HEK293T (cell line): ENCODE results near the gene DTYMK.

ENCODE experiments used
- BHLHE40 ChIP-seq: fragments of 450-650 bp; IDR thresholded peaks from 2 replicates; pipeline ENCODE4 v1.6.1; 2016; ENCODE audit warnings: mild to moderate bottlenecking, moderate library complexity, borderline replicate concordance
- ELF4 ChIP-seq: fragments of 450-650 bp; IDR thresholded peaks from 2 replicates; pipeline ENCODE4 v1.6.1; 2017; ENCODE audit warnings: antibody characterized with exemption
- FOXK2 ChIP-seq: fragments of 450-650 bp; IDR thresholded peaks from 2 replicates; pipeline ENCODE4 v1.6.1; 2016; ENCODE audit warnings: mild to moderate bottlenecking
- SP1 ChIP-seq: fragments of 450-650 bp; IDR thresholded peaks from 2 replicates; pipeline ENCODE4 v1.6.1; 2017
- SUZ12 ChIP-seq: fragments of 450-650 bp; IDR thresholded peaks from 2 replicates; pipeline ENCODE4 v1.6.1; 2016; ENCODE audit warnings: mild to moderate bottlenecking

GRCh38 chr2:241637795-241638660 lies 48.6 kb downstream of the DTYMK start:
- no peak for TF ChIP-seq SP1
- TF ChIP-seq ELF4 = no peak
- no peak for TF ChIP-seq FOXK2
- no peak for TF ChIP-seq SUZ12
- no peak for TF ChIP-seq BHLHE40
